Adrenal gland (tissue), 5 donors: ENCODE results near the gene GNB3.

Experiments used
- POLR2A ChIP-seq, 2 donors: fragments of 450-650 bp; IDR thresholded peaks; one replicate each; pipeline ENCODE4 v1.6.1; 2017; ENCODE audit warnings: antibody characterized with exemption in 2 of 2, mild to moderate bottlenecking in 2 of 2, moderate library complexity in 1 of 2
- TF ChIP-seq, protein P1 (sequence below), 6 experiments: fragments of 450-650 bp in 4 of 6; fragments of 200-600 bp in 2 of 6; sonication (generic) in 1 of 6; IDR thresholded peaks; 1 replicate in 5 of 6; 2 replicates in 1 of 6; pipeline versions ENCODE4 v1.5.1 to v1.8.0; 2016 to 2021; ENCODE audit warnings: antibody characterized with exemption in 6 of 6, mild to moderate bottlenecking in 2 of 6, moderate library complexity in 1 of 6
- donor health status: DM: no; HTN: no; CAD: no.

DNA sequence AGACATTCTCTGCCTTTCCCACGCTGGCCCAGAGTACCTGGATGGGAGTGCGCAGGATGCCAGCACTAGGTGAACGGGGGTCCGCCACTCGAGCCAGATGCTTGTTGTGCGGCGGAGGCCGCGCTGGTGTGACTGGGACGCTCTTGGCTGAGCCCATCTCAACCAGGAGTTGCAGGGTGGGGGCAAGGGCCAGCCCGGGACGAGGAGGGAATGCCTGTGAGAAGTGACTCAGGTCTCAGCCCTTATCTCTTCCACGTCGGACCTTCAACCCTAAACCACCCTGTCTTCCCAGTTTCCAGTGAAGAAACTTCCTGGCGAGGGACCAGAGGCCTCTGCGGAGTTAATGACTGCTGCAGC, 10.0 kb downstream of the GNB3 start:
- TF ChIP-seq, protein P1, sequence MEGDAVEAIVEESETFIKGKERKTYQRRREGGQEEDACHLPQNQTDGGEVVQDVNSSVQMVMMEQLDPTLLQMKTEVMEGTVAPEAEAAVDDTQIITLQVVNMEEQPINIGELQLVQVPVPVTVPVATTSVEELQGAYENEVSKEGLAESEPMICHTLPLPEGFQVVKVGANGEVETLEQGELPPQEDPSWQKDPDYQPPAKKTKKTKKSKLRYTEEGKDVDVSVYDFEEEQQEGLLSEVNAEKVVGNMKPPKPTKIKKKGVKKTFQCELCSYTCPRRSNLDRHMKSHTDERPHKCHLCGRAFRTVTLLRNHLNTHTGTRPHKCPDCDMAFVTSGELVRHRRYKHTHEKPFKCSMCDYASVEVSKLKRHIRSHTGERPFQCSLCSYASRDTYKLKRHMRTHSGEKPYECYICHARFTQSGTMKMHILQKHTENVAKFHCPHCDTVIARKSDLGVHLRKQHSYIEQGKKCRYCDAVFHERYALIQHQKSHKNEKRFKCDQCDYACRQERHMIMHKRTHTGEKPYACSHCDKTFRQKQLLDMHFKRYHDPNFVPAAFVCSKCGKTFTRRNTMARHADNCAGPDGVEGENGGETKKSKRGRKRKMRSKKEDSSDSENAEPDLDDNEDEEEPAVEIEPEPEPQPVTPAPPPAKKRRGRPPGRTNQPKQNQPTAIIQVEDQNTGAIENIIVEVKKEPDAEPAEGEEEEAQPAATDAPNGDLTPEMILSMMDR (IDR thresholded peaks at IDR 0.05) = no peak
- TF ChIP-seq POLR2A (IDR thresholded peaks at IDR 0.05) = no peak
